HG02884 (cell line): ENCODE measurements around the gene DUSP14.

ENCODE experiments used
- ATAC-seq: cut with Tn5 transposase; IDR thresholded peaks from one replicate; pipeline ENCODE4 v1.9.1; 2021; ENCODE audit warnings: mild to moderate bottlenecking, moderate library complexity; ENCODE audit not compliant: unreplicated experiment

Gene DUSP14

DNA sequence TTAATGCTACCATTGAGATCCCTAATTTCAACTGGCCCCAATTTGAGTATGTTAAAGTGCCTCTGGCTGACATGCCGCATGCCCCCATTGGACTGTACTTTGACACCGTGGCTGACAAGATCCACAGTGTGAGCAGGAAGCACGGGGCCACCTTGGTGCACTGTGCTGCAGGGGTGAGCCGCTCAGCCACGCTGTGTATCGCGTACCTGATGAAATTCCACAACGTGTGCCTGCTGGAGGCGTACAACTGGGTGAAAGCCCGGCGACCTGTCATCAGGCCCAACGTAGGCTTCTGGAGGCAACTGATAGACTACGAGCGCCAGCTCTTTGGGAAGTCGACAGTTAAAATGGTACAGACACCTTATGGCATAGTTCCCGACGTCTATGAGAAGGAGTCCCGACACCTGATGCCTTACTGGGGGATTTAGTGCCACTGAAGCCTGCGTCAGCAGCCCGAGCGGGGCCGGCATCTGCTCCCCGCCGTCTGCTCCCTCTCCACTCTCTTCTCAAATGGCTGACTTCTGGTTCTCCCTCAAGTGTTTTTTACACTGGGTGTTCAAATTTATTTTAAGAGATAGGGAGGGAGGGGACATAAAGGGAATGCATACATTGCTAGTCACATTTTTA, 22.9 kb downstream of the DUSP14 start:
- ATAC-seq = no peak

DNA sequence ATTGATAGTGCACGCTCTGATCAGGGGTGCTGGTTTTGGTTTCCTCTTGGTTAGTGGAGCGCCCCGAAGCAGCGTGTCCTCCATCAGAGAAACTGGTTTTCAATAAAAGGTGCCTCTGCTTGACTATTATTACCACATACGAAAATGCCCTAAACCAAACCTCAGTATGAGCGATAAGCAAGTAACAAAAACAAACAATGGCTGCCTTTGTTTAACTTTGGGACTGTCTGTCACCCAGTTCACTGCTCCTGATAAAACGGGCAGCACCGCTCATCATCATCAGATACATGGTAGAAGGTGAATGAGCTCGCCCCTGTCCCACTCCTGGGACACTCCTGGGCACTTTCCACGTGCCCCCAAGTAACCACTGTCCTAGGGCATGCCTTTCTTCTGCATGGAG, 24.0 kb downstream of the DUSP14 start:
- ATAC-seq = no peak

DNA sequence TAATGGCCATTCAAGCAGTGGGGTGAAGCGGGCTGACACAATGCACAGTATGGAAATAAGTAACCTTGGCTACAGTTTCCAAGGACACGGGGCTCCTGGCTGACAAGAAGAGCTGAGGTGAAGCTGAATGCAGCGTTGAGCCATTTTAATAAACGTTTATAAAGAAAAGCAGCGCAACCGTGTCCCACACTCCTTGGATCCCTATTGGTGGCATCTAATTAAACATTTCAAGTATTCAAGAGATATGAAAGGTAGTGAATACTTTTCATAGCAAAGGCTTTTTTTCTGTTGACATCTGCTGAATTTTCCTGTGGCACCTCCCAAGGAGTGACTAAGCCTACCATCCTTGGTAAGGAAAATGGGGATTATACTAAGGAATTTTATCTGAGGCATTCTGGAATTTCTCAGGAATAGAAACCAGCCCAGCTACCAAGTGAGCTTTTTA, 26.5 kb downstream of the DUSP14 start:
- ATAC-seq = no peak

DNA sequence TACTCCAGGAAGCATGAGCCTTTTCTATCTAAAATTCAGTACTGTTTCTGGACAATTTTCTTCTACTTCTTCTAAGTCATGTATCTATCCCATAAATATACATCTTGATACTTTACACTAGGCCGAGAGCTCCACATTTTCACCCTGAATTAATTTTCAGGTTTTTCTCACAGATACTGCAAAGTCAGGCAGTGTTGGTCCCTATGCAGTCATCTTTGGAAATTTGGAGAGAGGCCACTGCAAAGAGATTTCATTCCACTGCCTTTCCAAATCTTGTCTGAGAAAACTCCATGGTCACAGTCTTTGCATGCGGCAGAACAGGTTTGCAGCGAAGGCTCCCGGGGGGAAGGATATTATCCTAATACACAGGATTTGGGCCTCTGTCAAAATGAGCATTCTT, 28.2 kb downstream of the DUSP14 start:
- ATAC-seq = no peak

DNA sequence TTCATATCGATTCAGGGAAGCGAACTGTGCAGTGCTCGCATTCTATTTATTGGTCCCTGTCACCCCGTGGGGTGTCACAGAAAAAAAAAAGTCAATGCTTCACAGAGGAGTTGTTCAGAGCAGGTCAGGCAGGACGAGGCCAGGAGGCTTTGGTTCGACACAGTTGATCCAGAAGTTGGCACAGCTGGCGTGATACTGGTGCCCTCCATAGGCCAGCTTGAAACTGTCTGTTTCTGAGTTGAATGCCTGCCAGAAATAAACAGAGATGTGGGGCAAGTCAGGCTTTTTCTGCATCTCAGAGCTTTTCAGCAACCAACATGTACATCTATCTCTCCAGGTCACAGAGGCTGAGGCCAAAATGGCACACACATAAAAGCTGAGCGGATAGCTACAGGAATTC, 29.1 kb downstream of the DUSP14 start:
- ATAC-seq = no peak

DNA sequence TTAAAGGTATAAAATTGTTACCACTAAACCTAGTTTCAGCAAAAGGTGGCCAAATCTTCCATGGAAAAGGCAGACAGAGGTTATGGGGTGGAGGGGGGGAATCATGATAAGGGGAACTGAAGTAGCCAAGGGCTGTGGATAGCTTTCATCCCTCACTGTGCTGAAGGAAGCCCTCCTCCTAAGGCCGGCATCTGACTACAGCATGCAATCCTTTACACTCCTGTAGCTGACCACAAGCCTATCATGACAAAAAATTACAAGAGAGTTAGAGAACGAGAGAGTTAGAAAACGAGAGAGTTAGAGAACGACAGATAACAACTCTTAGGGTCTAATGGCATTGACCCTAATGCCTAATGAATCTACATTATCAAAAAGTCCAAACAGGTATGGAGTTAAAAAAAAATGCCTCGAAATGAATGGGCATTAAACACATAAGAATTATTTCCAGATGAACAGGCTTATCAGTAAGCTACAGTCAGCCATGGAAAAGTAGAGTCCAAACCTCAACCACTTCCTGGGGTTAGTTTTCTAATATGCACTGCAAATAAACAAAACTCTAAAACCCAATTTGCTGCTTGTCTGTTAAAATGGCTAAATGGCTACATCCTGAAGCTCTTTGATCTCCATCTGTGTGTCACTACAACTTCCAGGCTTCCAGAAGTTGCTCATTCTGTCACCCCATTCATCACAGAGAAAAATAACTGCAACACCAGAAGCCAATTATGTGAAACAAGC, 29.7 kb downstream of the DUSP14 start:
- no peak for ATAC-seq

DNA sequence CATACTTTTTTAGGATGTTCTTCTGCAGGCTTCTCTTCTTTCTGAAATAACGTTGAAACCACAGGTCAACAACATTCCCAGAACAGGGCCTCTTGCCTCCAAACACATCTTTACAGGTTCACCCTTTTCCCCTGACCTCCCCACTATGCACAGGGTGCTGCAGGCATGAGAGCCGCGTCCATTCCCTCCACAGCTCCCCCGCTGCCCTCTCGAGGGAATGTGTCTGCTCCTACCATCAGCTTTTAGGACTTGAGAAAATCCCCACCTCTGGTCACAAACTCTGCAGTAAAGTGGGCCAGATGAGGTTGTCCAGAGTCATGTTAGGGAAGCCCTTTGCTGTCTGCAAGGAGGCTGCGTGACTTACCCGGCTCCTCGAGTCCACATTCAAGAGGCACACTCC, 30.5 kb downstream of the DUSP14 start:
- no peak for ATAC-seq

DNA sequence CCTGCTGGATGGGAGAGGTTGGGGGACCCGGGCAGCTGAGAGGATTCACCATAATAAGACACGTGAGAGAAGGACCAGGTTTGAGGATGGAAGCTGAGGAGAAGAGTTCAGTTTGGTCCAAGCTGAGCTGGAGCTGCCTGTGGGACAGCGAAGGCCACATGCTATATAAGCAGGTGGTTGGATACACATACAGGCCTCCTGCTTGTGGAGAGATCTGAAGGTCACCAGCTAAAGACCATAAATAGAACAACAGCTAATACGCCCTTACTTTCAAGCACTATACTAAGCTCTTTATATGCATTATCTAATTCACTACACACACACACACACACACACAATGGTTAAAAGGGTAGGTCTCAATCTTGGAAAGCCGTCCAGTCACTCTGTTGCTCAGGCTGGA, 32.1 kb downstream of the DUSP14 start:
- no peak for ATAC-seq

DNA sequence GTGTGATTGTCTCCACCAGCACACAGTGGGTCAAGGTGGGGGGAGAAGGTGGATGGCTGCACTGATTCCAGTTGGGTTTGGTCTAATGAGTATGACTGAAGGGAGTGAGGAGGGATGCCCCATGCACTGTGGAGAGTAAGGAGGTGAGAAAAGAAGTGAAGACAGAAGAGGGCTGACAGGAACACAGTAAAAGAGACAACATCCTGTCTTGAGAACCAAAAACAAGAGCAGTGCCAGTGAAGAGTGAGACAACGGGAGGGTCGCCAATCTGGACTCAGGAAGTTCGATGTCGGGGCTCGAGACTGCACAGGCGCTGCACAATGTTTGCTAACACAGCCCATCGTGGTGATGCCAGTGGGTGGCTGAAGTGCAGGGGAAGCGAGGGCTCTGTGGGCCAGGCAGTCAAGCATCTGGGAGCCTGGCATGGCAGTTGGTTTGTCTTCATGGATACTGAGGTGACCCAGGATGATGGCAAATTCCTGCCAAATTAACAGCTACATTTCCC, 34.1 kb downstream of the DUSP14 start:
- no peak for ATAC-seq

DNA sequence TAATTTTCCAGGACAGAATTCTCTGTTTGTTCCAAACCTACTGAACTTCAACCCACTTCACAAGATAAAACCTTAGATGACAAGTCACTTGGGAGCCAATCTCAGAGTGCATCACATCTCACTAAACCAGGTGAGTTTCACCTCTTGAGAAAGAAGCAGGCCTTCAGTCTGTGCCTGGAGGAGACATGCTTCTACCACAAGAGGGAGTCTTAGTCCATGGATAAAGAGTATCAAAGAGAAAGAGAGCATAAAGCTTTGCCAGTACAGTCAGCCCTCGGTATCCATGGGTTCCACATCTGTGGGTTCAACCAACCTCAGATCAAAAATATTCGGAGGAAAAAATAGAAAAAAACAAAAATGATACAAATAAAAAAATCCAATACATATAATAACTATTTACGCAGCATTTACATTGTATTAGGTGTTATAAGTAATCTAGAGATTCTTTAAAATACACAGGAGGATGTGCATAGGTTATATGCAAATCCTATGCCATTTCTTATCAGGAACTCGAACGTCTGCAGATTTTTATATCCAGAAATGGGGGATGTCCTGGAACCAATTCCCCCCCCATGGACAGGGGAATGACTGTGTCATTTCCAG, 37.7 kb downstream of the DUSP14 start:
- no peak for ATAC-seq

DNA sequence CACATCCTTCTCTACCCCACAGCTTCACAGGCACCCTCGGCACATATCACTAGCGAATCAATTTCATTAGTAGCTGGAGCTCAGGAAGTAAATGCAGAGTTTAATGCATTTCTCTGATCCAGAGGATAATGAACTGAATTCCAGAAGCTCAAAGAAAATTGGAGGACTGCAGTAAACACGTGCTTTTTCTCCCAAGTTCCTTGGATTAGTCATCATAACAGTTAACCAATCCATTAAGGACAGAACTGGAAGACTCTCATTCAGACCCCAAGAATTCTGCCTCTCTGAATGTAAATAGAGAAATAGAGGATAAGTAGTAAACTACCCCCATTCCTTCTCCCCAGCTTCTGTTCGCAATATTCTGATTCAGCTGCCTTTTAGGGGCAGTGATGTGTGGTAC, 40.7 kb downstream of the DUSP14 start:
- ATAC-seq = no peak

DNA sequence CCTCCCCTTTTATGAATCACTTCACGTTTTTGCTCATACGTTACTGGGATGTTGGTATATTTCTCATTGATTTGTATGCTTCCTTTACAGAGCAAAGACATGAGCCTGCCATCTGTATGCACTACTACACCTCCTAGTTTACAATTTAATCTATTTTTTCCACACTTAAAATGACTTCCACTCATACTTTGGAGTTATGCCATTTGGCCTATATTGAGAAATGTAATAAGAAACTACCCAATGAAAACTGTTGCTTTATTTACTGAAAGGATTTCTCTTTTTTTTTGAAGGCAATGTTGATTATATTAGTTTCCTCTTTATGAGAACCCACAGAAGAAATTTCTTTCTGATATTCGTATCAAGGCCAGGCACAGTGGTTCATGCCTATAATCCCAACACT, 43.1 kb downstream of the DUSP14 start:
- ATAC-seq = no peak

DNA sequence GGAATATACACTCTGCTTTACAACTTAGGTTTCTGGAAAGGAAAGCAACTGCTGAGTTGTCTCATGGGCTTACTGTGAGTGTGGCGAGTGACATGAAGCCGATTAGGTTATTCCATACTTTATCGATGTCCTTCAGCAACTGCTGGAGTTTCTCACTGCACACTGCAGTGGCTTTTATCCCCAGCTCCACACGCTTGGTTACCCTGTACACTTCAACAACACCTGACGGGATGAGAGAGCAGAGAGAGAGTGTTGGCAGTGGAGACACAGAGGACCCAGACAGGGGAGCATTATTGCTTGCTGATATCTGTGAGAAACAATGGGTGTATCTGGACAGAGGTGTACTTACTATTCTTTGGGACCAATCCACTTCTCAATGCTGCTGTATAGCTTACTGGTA, 46.2 kb downstream of the DUSP14 start:
- no peak for ATAC-seq

DNA sequence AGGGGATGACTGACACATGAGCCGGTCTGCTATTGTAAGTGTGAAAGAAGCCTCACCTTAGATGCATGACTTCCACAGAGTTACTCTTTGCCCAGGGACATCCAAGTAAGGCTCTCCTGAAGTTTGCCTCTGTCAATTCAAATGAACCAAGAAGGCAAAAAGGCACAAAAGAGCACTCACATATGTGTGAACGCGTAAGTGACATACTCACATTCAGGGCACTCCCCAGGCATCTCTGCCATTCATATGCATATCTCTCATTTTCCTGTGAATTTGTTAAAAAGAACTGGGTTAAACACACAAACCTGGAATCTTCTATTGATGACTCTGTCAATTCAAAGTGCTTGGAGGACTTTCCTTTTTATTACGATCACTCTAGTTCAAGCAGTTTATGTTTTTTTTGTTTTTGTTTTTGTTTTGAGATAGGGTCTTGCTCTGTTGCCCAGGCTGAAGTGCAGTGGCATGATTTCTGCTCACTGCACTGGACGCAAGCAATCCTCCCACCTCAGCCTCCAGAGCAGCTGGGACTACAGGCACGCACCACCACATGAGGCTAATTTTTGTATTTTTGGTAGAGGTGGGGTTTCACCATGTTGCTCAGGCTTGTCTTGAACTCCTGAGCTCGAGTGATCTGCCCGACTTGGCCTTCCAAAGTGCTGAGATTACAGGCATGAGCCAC, 49.4 kb downstream of the DUSP14 start:
- ATAC-seq = no peak

DNA sequence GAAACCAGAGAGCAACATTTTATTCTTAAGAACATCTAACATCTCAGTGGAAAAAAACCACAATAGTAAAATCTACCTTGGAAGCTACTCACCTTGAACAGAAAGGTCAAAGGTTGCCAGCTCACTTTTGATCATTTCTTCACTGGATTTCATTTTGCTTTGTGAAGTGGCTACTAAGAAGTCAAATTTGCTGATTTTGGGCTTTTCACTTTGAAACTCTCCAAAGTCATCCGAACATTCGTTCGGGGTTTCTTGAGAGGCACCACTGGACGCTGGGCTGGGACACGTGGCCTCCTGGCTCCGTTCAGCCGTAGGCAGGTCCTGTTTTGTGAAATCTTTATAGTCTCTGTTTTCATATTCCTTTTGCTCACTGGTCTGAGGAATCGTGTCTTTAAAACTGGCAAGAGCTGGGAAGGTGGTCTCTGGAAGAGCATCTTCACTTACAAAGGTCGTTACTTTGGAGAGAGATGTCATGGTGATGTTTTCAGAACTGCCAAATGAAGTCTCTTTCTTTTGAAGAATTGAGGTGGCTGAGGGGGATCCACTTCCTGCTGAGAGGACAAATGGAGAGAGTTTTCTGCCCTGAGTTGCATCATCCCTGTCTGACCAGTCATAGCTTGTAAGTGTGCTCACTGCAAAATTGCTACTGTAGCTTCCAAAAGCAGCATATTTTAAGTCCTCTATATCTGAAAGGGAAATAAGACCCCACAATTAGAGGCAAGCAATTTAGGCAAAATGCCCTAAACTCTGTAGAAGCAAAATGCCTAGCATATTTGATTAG, 52.4 kb downstream of the DUSP14 start:
- ATAC-seq = no peak

DNA sequence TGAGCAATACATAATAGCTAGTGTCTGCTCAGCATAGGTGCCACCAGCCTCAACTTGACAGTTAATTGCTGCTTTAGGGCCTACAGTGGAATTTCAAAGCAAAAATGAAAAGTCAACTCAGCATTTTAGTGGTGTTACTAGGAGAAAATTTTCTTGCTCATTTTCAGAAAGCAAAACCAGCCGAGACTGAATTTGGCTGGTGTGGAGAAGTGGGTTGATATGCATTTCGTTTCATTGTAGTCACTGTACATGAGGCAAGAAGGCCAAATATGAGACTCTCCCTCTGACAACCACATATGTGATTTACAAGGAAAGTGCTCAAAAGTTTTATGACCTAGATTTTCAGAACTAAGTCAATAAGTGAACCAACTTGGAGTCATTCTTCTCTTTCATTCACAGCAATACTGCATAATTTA, 54.0 kb downstream of the DUSP14 start:
- no peak for ATAC-seq

DNA sequence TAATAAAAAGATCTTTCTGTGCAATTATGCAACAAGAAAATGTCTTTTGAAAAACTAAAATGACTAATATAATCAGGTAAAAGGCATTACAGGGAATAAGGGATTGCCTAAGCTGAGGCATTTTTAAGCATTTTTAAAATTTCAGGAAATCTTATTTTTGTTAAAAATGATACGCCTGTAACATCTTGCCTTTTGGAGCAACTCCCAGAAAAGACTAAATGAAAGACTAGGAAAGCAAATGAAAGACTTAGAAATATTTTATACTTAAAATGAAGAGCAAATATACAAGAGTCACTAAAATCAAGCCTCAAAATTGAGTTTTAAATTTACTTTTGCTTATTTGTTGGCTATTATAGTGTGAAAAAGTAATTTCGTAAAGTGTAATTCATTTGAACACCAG, 55.8 kb downstream of the DUSP14 start:
- ATAC-seq = no peak

DNA sequence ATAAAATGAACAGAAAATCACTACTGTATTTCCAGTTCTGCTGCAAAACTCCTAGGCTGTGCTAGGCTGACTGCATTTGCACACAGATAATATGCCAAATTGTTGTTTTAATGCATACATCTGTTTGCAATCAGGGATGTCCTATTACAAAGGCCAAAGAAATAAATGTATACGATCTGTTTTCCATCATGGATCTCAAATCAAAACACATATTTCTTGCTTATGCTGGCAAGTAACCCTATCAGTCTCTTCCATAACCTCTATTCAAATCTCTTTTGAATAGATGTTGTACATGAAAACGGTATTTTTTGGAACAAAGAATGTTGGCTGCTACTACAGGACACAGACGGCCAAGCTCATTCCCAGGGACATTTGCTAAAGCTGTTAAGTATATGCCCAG, 56.6 kb downstream of the DUSP14 start:
- ATAC-seq = no peak

DNA sequence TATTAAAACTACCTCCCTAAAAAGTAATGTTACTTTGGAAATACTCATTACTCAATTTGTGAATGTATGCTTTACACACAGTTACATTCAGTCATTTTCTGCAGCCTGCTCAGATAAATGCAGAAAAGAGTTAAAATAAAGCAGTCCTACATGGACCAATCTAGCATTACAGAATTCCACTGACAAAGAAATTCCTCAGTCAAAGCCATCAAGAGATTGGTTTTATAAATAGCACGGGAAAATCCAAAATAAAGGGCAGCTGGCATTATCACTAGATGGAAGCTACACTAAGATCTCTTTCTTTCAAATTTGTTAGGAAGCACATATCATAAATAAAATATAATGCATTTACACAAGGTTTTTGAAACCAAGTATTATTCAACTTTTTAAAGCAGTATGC, 58.3 kb downstream of the DUSP14 start:
- ATAC-seq = no peak

DNA sequence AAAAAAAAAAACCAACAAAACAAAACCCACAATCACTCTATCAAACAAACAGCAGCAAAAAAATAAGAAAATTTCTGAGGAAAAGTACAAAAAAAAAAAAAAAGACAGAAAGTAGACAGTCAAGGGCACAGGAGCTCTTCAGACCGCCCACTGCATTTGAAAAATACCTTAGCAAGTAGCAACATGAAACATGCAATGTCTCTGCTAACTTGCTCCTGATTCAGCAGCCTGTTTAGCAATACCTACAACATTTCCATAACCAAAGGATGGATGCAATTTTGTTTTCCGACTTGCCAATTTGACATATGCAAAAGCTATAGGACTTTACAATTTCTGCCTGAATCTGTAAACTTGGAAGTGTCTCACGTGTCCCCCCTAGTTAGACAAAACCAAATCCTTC, 62.1 kb downstream of the DUSP14 start:
- ATAC-seq = no peak

DNA sequence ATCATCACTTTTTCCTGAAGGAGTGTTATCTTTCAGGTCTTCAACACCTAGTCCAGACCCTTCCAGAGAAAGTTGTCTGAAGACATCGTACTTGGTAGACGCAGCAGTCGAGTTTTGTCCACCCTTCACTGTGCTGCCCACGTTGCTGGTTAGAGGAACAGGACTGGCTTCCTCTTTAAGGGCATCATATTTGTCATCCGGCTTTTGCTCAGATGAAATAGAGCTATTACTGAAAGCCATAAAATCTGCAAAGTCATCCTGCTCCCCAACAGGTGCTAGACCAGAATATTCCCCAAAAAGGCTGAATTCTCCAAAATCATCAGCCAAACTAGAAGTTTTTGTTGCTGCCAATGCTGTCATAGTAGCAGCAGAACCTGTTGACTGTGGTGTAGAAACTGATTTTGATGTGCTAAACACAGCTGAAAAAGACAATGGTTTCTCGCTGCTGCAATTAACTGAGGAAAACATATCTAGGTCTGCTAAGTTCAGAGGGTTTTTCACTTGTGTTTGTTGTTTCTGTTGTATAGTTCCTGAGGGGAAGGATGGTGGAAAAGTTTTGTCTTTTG, 63.8 kb downstream of the DUSP14 start:
- ATAC-seq = no peak
